HG02759 (cell line): ENCODE results near the gene SLC4A5.
A peak's percentile ranks its signal among the peaks of the same experiment; 100 is the strongest.

Experiments used
- ATAC-seq: cut with Tn5 transposase; IDR thresholded peaks from one replicate; pipeline ENCODE4 v1.9.1; 2021; ENCODE audit warnings: mild to moderate bottlenecking, moderate library complexity; ENCODE audit not compliant: unreplicated experiment

The SLC4A5 gene, protein sequence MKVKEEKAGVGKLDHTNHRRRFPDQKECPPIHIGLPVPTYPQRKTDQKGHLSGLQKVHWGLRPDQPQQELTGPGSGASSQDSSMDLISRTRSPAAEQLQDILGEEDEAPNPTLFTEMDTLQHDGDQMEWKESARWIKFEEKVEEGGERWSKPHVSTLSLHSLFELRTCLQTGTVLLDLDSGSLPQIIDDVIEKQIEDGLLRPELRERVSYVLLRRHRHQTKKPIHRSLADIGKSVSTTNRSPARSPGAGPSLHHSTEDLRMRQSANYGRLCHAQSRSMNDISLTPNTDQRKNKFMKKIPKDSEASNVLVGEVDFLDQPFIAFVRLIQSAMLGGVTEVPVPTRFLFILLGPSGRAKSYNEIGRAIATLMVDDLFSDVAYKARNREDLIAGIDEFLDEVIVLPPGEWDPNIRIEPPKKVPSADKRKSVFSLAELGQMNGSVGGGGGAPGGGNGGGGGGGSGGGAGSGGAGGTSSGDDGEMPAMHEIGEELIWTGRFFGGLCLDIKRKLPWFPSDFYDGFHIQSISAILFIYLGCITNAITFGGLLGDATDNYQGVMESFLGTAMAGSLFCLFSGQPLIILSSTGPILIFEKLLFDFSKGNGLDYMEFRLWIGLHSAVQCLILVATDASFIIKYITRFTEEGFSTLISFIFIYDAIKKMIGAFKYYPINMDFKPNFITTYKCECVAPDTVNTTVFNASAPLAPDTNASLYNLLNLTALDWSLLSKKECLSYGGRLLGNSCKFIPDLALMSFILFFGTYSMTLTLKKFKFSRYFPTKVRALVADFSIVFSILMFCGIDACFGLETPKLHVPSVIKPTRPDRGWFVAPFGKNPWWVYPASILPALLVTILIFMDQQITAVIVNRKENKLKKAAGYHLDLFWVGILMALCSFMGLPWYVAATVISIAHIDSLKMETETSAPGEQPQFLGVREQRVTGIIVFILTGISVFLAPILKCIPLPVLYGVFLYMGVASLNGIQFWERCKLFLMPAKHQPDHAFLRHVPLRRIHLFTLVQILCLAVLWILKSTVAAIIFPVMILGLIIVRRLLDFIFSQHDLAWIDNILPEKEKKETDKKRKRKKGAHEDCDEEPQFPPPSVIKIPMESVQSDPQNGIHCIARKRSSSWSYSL

DNA sequence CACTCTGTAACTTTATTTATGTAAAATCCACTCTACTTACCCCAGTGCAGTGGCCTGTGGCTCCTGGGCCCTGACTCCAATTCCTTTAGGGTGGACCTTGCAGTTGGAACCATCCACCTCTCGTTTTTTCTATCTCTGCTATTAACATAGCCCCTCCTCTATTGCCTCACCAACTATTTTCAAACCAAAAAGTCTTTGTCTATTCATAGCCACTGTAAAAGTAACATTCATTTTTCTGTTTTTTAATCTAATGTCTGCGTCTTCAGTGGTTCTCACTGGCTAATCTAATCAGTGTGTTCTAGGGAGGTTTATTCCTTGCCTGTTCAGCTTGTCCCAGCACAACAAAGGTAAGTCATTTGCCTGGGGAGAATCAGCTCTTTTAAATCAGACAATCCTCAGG is at the start of gene SLC4A5:
Gene SLC4A5, minus strand, starts transcription at position 101 of the 400 bp plus-strand sequence. CDS start 28,393 bp downstream, outside the sequence.
- ATAC-seq: no peak

GRCh38 chr2:74392449-74392743 is 49.2 kb upstream of the SLC4A5 start:
- no peak for ATAC-seq

GRCh38 chr2:74391580-74392448 is 48.6 kb upstream of the SLC4A5 start:
- ATAC-seq: peak; percentile 81

GRCh38 chr2:74391209-74391579 is 48.0 kb upstream of the SLC4A5 start:
- no peak for ATAC-seq

GRCh38 chr2:74390606-74391005 is 47.4 kb upstream of the SLC4A5 start:
- ATAC-seq: no peak

GRCh38 chr2:74387346-74387745 is 44.1 kb upstream of the SLC4A5 start:
- no peak for ATAC-seq

GRCh38 chr2:74385396-74385795 is 42.2 kb upstream of the SLC4A5 start:
- no peak for ATAC-seq

DNA sequence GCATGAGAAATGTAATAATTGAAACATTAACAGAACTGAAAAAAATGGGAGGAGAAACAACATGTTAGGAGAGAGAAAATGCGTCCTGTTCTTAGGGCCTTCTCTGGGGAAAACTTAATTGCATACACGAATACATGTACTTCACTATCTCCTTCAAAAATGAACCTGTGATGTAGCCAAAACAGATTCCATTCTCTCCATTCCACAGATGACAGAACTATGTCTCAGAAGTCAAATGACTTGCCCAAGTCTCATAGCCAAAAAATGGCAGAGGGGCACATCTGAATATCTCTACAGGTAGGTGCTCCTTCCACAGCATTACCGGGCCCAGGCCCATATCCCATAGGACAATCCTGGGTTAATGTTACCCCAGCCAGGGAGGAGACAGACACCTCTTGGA is 40.8 kb upstream of the SLC4A5 start:
- ATAC-seq: no peak

GRCh38 chr2:74383254-74383653 is 40.0 kb upstream of the SLC4A5 start:
- ATAC-seq: no peak

GRCh38 chr2:74381751-74382150 is 38.5 kb upstream of the SLC4A5 start:
- no peak for ATAC-seq

- no peak for ATAC-seq
Observed at GRCh38 chr2:74379851-74380789, 36.9 kb upstream of the SLC4A5 start, which contains the start of gene DCTN1. TSS of gene DCTN1 (minus strand) at chr2:74380311. CDS start at chr2:74380037, 274 bp downstream.

GRCh38 chr2:74378007-74378406 is 34.8 kb upstream of the SLC4A5 start:
- no peak for ATAC-seq

- ATAC-seq: no peak
Observed at GRCh38 chr2:74375838-74376237, 32.6 kb upstream of the SLC4A5 start.

GRCh38 chr2:74374509-74375205 is 31.4 kb upstream of the SLC4A5 start:
- ATAC-seq: no peak

GRCh38 chr2:74373985-74374384 is 30.8 kb upstream of the SLC4A5 start:
- no peak for ATAC-seq

DNA sequence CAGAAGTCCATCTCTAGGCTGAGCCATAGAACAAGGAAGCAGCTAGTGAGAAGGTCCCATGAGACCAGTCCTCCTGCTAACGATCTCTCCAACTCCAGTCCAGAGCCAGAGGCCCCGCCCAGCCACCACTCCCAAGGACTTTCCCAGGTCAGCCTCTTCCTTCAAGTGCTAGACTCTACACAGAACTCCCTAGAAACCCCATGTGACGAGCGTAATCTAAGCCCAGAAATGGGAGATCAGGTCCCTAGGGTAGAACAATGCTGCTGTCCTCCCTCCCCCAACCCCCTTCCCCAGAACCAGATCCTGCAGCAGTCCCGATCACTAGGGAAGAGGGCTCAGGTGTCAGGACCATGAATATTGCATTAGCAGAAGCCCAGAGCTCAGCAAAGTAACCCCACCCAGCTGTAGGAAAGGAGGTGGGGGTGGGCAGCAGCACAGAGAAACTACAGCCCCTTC is 30.0 kb upstream of the SLC4A5 start:
- no peak for ATAC-seq

- no peak for ATAC-seq
Observed at GRCh38 chr2:74372674-74373073, 29.5 kb upstream of the SLC4A5 start.

DNA sequence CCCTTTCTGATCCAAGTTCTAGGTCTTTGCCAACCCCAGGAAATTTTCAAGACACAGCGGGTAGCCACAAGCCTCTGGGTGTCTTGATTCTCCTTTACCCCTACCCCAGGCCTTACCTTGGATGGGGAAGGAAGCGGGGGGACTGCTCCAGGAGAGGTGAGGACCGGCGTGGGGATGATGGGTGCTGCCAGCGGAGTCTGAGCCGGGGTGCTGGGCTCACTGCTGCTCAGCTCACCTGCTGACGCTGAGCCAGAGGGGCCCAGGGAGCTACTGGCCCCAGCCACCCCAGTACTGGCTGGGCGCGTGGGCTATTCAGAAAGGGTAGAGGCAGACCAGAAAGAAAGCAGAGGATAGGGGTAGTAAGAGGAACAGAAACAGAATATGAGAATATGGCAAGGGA is 28.2 kb upstream of the SLC4A5 start:
- ATAC-seq: no peak

DNA sequence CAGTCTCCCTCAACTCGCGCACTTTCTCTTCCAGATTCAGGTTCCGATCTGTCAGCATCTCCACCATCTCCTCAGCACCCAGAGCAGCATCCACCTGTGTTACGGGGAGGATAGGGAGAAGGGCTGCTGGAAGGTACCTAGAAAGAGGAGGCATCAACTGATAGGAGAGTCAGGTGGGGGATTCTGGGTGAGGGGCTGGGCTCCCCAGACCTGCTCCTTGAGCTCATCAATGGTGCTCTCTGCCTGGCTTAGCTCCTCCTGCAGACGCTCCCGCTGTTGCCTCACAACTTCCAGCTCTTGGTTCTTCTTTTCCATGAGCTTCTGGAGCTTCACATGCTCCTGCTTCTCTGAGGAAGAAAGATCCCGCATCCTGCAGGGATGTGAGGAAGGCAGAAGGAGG is 26.8 kb upstream of the SLC4A5 start:
- ATAC-seq: no peak
